Adipocyte (in vitro differentiated cells): ENCODE data around the gene ENHO.

Experiments used
- DNase-seq: peaks from one replicate; pipeline ENCODE4 v3.0.0-alpha.2; 2015; ENCODE audit warnings: low read depth
- H3K27me3 ChIP-seq: replicated peaks from 2 replicates; pipeline ENCODE4 v1.7.0; 2013; ENCODE audit warnings: mild to moderate bottlenecking, low read length, moderate library complexity; ENCODE audit not compliant: control insufficient read depth, insufficient read depth
- H3K36me3 ChIP-seq: 2 replicates; pipeline ENCODE4 v1.7.0; 2013; ENCODE audit warnings: low read length, mild to moderate bottlenecking, moderate library complexity; ENCODE audit not compliant: control insufficient read depth, insufficient read depth, severe bottlenecking
- H3K4me1 ChIP-seq: 2 replicates; pipeline ENCODE4 v1.7.0; 2013; ENCODE audit warnings: mild to moderate bottlenecking, low read length, moderate library complexity; ENCODE audit not compliant: control insufficient read depth, insufficient read depth
- H3K4me3 ChIP-seq: 2 replicates; pipeline ENCODE4 v1.7.0; 2013; ENCODE audit warnings: mild to moderate bottlenecking, low read length, moderate library complexity
- H3K9ac ChIP-seq: 2 replicates; pipeline ENCODE4 v1.7.0; 2013; ENCODE audit warnings: mild to moderate bottlenecking, low read length, moderate library complexity
- H3K9me3 ChIP-seq: 2 replicates; pipeline ENCODE4 v1.7.0; 2013; ENCODE audit warnings: mild to moderate bottlenecking, low read length, moderate library complexity; ENCODE audit not compliant: control insufficient read depth

The ENHO gene

GRCh38 chr9:34512131-34513078 is 10.4 kb downstream of the ENHO start:
- no peaks in the 10 kb centered on the region for H3K27me3 ChIP-seq
- peak overlapping the region; percentile 47 for H3K9ac ChIP-seq
- no peak for DNase-seq
- H3K4me1 ChIP-seq, result peaks cover 17% of the 10 kb centered on the region
- H3K4me3 ChIP-seq, result no peak overlapping the region
- no peaks in the 10 kb centered on the region for H3K9me3 ChIP-seq
- H3K36me3 ChIP-seq, result no peaks in the 10 kb centered on the region

GRCh38 chr9:34510497-34511468 is 12.0 kb downstream of the ENHO start:
- Histone ChIP-seq H3K9ac (no peak overlapping the region), H3K27me3 (no peaks in the 10 kb centered on the region)

GRCh38 chr9:34508951-34509350 is 13.8 kb downstream of the ENHO start:
- Histone ChIP-seq H3K9me3 (no peaks in the 10 kb centered on the region), H3K9ac (no peak overlapping the region), H3K36me3 (no peaks in the 10 kb centered on the region), H3K4me3 (no peak overlapping the region), H3K4me1 (peaks cover 17% of the 10 kb centered on the region), H3K27me3 (no peaks in the 10 kb centered on the region)
- no peak for DNase-seq

More at GRCh38 chr9:34510497-34511468, 12.0 kb downstream of the ENHO start:
- H3K36me3 ChIP-seq, result no peaks in the 10 kb centered on the region
- no peaks in the 10 kb centered on the region for H3K9me3 ChIP-seq
- DNase-seq, result no peak
- H3K4me1 ChIP-seq, result peaks cover 17% of the 10 kb centered on the region
- no peak overlapping the region for H3K4me3 ChIP-seq

GRCh38 chr9:34508463-34508862 is 14.3 kb downstream of the ENHO start:
- H3K36me3 ChIP-seq, result no peaks in the 10 kb centered on the region

GRCh38 chr9:34507966-34508365 is 14.8 kb downstream of the ENHO start:
- Histone ChIP-seq H3K9ac (no peak overlapping the region), H3K4me3 (no peak overlapping the region), H3K27me3 (no peaks in the 10 kb centered on the region), H3K4me1 (peaks cover 7% of the 10 kb centered on the region), H3K9me3 (no peaks in the 10 kb centered on the region), H3K36me3 (no peaks in the 10 kb centered on the region)
- DNase-seq, result no peak

More at GRCh38 chr9:34508463-34508862, 14.3 kb downstream of the ENHO start:
- DNase-seq, result no peak
- Histone ChIP-seq H3K27me3 (no peaks in the 10 kb centered on the region), H3K9me3 (no peaks in the 10 kb centered on the region), H3K4me1 (peaks cover 12% of the 10 kb centered on the region), H3K9ac (no peak overlapping the region), H3K4me3 (no peak overlapping the region)

- H3K36me3 ChIP-seq, result no peaks in the 10 kb centered on the region
- no peaks in the 10 kb centered on the region for H3K27me3 ChIP-seq
- no peak for DNase-seq
- no peak overlapping the region for H3K9ac ChIP-seq
- no peak overlapping the region for H3K4me3 ChIP-seq
- peaks cover 4% of the 10 kb centered on the region for H3K4me1 ChIP-seq
- no peaks in the 10 kb centered on the region for H3K9me3 ChIP-seq
Measured at GRCh38 chr9:34507556-34507955, 15.2 kb downstream of the ENHO start.

- Histone ChIP-seq H3K36me3 (no peaks in the 10 kb centered on the region), H3K4me3 (no peak overlapping the region), H3K9ac (no peak overlapping the region), H3K9me3 (no peaks in the 10 kb centered on the region), H3K4me1 (peaks cover 11% of the 10 kb centered on the region), H3K27me3 (no peaks in the 10 kb centered on the region)
- DNase-seq, result no peak
Measured at GRCh38 chr9:34506623-34507022, 16.2 kb downstream of the ENHO start.

- no peaks in the 10 kb centered on the region for H3K9me3 ChIP-seq
- no peak overlapping the region for H3K9ac ChIP-seq
- H3K36me3 ChIP-seq, result no peaks in the 10 kb centered on the region
Measured at GRCh38 chr9:34505370-34506120, 17.2 kb downstream of the ENHO start.

GRCh38 chr9:34503406-34503805 is 19.4 kb downstream of the ENHO start:
- Histone ChIP-seq H3K9ac (no peak overlapping the region), H3K4me1 (peaks cover 15% of the 10 kb centered on the region), H3K27me3 (peaks cover 14% of the 10 kb centered on the region), H3K4me3 (no peak overlapping the region), H3K9me3 (no peaks in the 10 kb centered on the region), H3K36me3 (no peaks in the 10 kb centered on the region)
- DNase-seq, result no peak

More at GRCh38 chr9:34505370-34506120, 17.2 kb downstream of the ENHO start:
- no peaks in the 10 kb centered on the region for H3K27me3 ChIP-seq
- DNase-seq, result no peak
- no peak overlapping the region for H3K4me3 ChIP-seq
- H3K4me1 ChIP-seq, result peaks cover 15% of the 10 kb centered on the region

- Histone ChIP-seq H3K4me3 (no peak overlapping the region), H3K4me1 (peaks cover 15% of the 10 kb centered on the region), H3K9me3 (no peaks in the 10 kb centered on the region), H3K27me3 (peaks cover 18% of the 10 kb centered on the region), H3K9ac (no peak overlapping the region), H3K36me3 (no peaks in the 10 kb centered on the region)
- DNase-seq, result no peak
Measured at GRCh38 chr9:34502891-34503290, 19.9 kb downstream of the ENHO start.
